ENCODE data around the gene ATRNL1. TPM values are rescaled to one million over a fixed set of nuclear protein-coding genes. Genes with fewer than 3 reads are reported as not detected.
"Not testable (repeated sequence)": the region's sequence is repeated elsewhere in the genome, so short reads cannot be mapped to it uniquely, and the experiment has no call there.

ATRNL1 gene
- total RNA-seq, 2 donors from 2014 or later: 5.1 to 22.9 TPM

GRCh38 chr10:115384665-115385064 is 291.5 kb downstream of the ATRNL1 start:
- no peak for DNase-seq (ENCODE audit: low spot score)
- Histone ChIP-seq H3K36me3 (no peaks in the 10 kb centered on the region), H3K27ac (no peak overlapping the region), H3K9me3 (no peaks in the 10 kb centered on the region), H3K4me1 (replicated peaks) (no peaks in the 10 kb centered on the region), H3K4me3 (no peak overlapping the region), H3K27me3 (replicated peaks; ENCODE audit: insufficient read depth) (no peaks in the 10 kb centered on the region)
- 94% methylated on average over 1 of the region's 1 CpG for WGBS
- TF ChIP-seq POLR2AphosphoS5 (IDR thresholded peaks at IDR 0.05) (no peak), POLR2A (IDR thresholded peaks at IDR 0.05) (no peak)
- TF ChIP-seq, protein P1, sequence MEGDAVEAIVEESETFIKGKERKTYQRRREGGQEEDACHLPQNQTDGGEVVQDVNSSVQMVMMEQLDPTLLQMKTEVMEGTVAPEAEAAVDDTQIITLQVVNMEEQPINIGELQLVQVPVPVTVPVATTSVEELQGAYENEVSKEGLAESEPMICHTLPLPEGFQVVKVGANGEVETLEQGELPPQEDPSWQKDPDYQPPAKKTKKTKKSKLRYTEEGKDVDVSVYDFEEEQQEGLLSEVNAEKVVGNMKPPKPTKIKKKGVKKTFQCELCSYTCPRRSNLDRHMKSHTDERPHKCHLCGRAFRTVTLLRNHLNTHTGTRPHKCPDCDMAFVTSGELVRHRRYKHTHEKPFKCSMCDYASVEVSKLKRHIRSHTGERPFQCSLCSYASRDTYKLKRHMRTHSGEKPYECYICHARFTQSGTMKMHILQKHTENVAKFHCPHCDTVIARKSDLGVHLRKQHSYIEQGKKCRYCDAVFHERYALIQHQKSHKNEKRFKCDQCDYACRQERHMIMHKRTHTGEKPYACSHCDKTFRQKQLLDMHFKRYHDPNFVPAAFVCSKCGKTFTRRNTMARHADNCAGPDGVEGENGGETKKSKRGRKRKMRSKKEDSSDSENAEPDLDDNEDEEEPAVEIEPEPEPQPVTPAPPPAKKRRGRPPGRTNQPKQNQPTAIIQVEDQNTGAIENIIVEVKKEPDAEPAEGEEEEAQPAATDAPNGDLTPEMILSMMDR (IDR thresholded peaks at IDR 0.05): no peak
- intact Hi-C loops (cut with DNase I): no loop called here

- no peak overlapping the region for H3K4me3 ChIP-seq
- WGBS: 98% methylated on average over 1 of the region's 1 CpG
- DNase-seq (ENCODE audit: low spot score): no peak
- no peaks in the 10 kb centered on the region for H3K27me3 ChIP-seq (replicated peaks; ENCODE audit: insufficient read depth)
- no peaks in the 10 kb centered on the region for H3K4me1 ChIP-seq (replicated peaks)
- H3K27ac ChIP-seq: no peak overlapping the region
- TF ChIP-seq, protein P1 (IDR thresholded peaks at IDR 0.05): no peak
- TF ChIP-seq POLR2A (IDR thresholded peaks at IDR 0.05): no peak
- no peak for TF ChIP-seq POLR2AphosphoS5 (IDR thresholded peaks at IDR 0.05)
- H3K9me3 ChIP-seq: no peaks in the 10 kb centered on the region
- intact Hi-C loops (cut with DNase I): no loop called here
- no peaks in the 10 kb centered on the region for H3K36me3 ChIP-seq
Measured at GRCh38 chr10:115390607-115391006, 297.4 kb downstream of the ATRNL1 start.

DNA sequence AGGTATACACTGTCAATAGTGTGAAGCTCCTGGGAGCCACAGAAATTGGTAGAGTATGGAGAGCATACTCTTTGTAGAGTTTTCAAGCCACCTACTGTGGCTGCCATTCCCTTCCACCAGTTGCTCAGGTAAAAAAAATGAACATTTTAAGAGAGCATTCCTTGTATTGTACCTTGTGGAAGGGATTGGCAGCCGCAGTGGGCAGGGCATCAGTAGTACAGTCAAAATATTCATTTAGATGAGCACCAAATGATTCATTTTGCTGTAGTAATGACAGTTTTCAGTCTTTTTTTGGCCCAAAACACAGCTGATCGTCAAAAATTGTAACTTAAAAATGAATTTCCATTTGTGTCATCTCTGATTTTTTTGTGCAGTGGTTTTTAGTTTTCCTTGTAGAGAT is 304.9 kb downstream of the ATRNL1 start:
- Histone ChIP-seq H3K4me1 (replicated peaks) (no peaks in the 10 kb centered on the region), H3K4me3 (no peak overlapping the region), H3K9me3 (no peaks in the 10 kb centered on the region), H3K27me3 (replicated peaks; ENCODE audit: insufficient read depth) (no peaks in the 10 kb centered on the region), H3K36me3 (no peaks in the 10 kb centered on the region), H3K27ac (no peak overlapping the region)
- no peak for DNase-seq (ENCODE audit: low spot score)
- intact Hi-C loops (cut with DNase I): no loop called here
- WGBS: 93% methylated on average over 2 of the region's 2 CpGs
- TF ChIP-seq, protein P1 (IDR thresholded peaks at IDR 0.05): no peak
- no peak for TF ChIP-seq POLR2A (IDR thresholded peaks at IDR 0.05)
- no peak for TF ChIP-seq POLR2AphosphoS5 (IDR thresholded peaks at IDR 0.05)

DNA sequence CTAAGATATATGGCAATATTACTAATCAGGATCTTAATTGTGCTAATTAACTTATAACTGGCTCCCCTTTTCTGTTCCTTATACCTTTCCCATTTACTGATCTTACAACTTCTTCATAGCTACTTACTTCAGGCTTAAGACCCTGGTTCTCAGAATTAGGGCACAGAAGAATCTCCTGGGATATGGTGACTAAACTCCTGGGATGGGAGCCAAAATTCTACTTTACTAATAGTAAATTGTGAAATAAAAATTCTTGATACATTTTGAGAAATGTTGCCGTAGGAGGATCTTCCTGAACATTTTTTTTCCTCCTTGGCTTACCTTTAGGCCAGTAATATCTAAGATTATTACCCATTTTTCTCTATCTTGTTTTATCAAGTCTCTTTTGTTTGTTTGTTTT is 309.5 kb downstream of the ATRNL1 start:
- Histone ChIP-seq H3K4me3 (no peak overlapping the region), H3K27ac (no peak overlapping the region), H3K4me1 (replicated peaks) (no peaks in the 10 kb centered on the region), H3K27me3 (replicated peaks; ENCODE audit: insufficient read depth) (no peaks in the 10 kb centered on the region), H3K36me3 (no peaks in the 10 kb centered on the region), H3K9me3 (no peaks in the 10 kb centered on the region)
- intact Hi-C loops (cut with DNase I): no loop called here
- WGBS: 12% methylated on average over 1 of the region's 1 CpG
- no peak for DNase-seq (ENCODE audit: low spot score)
- TF ChIP-seq POLR2A (IDR thresholded peaks at IDR 0.05) (no peak), POLR2AphosphoS5 (IDR thresholded peaks at IDR 0.05) (no peak)
- TF ChIP-seq, protein P1 (IDR thresholded peaks at IDR 0.05): no peak

DNA sequence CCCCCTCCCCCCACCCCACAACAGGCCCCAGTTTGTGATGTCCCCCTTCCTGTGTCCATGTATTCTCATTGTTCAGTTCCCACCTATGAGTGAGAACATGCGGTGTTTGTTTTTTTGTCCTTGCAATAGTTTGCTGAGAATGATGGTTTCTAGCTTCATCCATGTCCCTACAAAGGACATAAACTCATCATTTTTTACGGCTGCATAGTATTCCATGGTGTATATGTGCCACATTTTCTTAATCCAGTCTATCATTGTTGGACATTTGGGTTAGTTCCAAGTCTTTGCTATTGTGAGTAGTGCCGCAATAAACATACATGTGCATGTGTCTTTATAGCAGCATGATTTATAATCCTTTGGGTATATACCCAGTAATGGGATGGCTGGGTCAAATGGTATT is 312.7 kb downstream of the ATRNL1 start:
- H3K9me3 ChIP-seq; H3K27me3 ChIP-seq (replicated peaks; ENCODE audit: insufficient read depth); H3K36me3 ChIP-seq; H3K27ac ChIP-seq; intact Hi-C loops (cut with DNase I); H3K4me3 ChIP-seq; H3K4me1 ChIP-seq (replicated peaks); DNase-seq (ENCODE audit: low spot score): not testable (repeated sequence)
- 94% methylated on average over 2 of the region's 3 CpGs for WGBS

All from prostate gland (tissue), 2 donors.